ENCODE results near the gene LPAR5. TPM values are rescaled to one million over a fixed set of nuclear protein-coding genes. Genes with fewer than 3 reads are reported as not detected.

Gene LPAR5
- total RNA-seq, 1 experiment from 2014 or later: not detected

DNA sequence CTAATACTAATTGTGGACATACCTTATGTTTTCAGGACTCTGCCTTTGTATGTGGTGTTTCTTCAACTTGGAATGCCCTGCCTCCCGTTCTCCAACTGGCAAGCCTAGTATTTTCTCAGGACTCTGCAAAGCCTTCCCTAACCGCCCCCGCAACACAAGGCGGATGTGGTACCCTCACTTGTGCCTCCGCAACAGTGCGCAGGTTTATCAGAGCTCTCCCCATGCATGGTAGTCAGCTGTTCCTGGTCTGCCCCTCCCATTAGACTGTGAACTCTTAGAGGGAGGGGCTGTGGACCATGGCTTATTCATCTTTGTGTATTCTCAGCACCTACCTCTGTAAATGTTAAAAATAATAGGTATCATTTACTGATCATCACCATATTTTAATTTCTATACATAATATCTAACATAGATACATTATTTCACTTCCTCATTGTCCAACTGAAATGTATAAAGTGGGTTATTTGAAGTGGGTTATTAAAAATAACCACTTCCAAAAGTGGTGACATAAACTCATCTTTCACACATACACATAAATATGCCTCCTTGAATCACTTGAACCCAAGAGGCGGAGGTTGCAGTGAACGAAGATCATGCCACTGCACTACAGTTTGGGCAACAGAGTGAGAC, 9.0 kb downstream of the LPAR5 start:
- Histone ChIP-seq H3K36me3 (replicated peaks; ENCODE audit: control insufficient read depth, insufficient read depth, low read length) (no peaks in the 10 kb centered on the region), H3K27me3 (ENCODE audit: control insufficient read depth, insufficient read depth, low read length) (no peaks in the 10 kb centered on the region), H3K4me3 (ENCODE audit: insufficient read depth, low read depth, low read length) (no peak overlapping the region)
- no peak for DNase-seq

DNA sequence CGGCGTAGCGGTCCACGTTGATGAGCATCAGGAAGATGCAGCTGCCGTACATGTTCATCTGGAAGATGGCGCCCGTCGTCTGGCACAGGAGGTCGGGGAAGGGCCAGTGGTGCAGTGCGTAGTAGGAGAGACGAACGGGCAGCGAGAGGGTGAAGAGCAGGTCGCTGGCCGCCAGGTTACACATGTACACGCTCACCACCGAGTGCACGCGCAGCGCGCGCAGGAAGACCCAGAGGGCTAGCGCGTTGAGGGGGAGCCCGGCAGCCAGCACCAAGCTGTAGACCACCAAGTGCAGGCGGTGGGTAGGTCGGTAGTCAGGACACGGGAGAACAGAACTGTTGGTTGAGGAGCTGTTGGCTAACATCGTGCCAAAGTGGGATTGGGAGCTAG, 14.9 kb downstream of the LPAR5 start:
- no peaks in the 10 kb centered on the region for H3K36me3 ChIP-seq (replicated peaks; ENCODE audit: control insufficient read depth, insufficient read depth, low read length)
- no peak for DNase-seq
- no peak overlapping the region for H3K4me3 ChIP-seq (ENCODE audit: insufficient read depth, low read depth, low read length)
- H3K27me3 ChIP-seq (ENCODE audit: control insufficient read depth, insufficient read depth, low read length): peaks cover 17% of the 10 kb centered on the region

DNA sequence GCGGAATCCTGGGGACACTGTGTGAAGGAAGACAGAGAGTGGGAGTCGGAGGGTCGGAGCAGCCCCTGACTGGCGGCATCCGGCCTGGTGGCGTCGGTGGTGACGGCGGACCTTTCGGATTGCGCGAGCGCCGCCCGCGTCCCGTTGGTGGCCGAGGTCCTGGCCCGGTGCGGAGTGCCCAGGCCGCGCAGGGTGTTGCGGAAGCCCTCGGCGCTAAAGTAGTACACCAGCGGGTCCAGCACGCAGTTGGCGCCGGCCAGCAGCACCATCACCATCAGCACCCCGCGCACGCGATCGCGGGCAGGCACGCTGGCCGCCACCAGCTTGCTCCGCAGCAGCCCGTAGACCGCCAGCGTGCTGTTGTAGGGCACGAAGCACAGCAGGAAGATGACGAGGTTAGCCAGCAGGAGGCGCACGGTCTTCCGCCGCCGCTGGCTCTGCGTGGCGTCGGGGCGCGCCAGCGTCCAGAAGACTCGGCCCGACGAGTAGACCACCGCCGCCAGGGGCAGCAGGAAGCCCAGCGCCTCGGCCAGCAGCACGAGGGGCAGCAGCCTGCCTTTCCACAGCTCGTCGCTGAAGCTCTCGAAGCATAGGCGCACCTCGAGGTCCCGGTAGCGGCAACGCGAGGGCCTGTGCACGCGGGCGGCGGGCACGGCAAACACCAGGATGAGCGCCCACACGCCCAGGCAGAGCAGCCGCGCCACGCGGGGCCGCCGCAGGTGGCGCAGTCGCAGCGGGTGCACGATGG, 15.4 kb downstream of the LPAR5 start:
- Histone ChIP-seq H3K36me3 (replicated peaks; ENCODE audit: control insufficient read depth, insufficient read depth, low read length) (no peaks in the 10 kb centered on the region), H3K27me3 (ENCODE audit: control insufficient read depth, insufficient read depth, low read length) (peaks cover 17% of the 10 kb centered on the region), H3K4me3 (ENCODE audit: insufficient read depth, low read depth, low read length) (peak overlapping the region; percentile 37)
- DNase-seq: peak; percentile 93

DNA sequence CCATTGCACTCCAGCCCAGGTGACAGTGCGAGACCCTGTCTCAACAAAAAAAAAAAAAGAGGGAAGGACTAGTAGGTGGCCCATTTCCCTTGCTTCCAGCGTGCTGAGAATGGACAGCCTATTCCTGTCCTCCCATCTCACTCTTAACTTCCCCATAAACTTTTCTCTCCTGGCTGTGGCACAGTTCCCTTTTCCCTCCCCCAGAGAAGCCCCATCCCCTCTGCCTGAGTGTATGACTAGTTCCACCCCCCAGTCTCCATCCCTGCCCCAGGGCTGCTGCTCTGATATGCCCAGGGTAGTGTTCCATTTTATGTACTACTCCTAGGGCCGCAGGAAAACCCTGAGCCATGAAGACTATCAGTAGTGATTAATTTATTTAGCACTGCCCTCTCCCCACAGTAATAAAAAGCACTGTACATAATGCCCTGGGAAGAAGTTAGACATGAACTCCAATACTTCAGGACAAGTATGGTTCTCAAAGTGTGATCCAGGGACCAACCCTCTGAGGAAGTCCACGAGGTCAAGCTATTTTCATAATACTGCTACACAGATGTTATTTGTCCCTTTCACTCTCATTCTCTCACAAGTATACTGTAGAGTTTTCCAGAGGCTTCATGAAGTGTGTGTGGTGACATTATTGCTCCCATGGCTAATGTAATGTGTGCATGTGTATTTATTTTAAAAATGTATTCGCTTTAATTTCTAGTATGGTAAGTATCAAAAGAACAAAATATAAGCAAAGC, 17.1 kb downstream of the LPAR5 start:
- Histone ChIP-seq H3K4me3 (ENCODE audit: insufficient read depth, low read depth, low read length) (no peak overlapping the region), H3K36me3 (replicated peaks; ENCODE audit: control insufficient read depth, insufficient read depth, low read length) (no peaks in the 10 kb centered on the region), H3K27me3 (ENCODE audit: control insufficient read depth, insufficient read depth, low read length) (peaks cover 17% of the 10 kb centered on the region)
- no peak for DNase-seq

DNA sequence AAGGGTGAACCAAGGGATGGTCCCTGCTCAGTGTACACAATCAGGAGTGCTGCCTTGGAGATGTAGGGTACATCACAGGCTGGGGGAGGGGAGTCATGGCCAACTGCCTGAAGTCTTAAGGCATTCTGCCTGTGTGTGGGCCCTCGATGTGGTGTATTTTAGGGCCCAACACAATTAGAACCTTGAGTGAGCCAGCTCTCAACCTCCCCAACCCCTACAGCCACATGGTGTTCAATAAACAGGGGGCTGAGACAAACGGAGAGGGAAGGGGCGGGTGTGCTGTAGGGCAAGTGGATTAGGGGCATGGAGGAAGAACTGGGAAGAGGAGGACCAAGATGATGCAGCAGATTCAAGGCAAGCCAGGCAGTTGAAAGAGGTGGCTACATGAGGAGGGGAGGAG, 20.0 kb downstream of the LPAR5 start:
- no peak overlapping the region for H3K4me3 ChIP-seq (ENCODE audit: insufficient read depth, low read depth, low read length)
- peaks cover 12% of the 10 kb centered on the region for H3K27me3 ChIP-seq (ENCODE audit: control insufficient read depth, insufficient read depth, low read length)
- no peaks in the 10 kb centered on the region for H3K36me3 ChIP-seq (replicated peaks; ENCODE audit: control insufficient read depth, insufficient read depth, low read length)
- no peak for DNase-seq

DNA sequence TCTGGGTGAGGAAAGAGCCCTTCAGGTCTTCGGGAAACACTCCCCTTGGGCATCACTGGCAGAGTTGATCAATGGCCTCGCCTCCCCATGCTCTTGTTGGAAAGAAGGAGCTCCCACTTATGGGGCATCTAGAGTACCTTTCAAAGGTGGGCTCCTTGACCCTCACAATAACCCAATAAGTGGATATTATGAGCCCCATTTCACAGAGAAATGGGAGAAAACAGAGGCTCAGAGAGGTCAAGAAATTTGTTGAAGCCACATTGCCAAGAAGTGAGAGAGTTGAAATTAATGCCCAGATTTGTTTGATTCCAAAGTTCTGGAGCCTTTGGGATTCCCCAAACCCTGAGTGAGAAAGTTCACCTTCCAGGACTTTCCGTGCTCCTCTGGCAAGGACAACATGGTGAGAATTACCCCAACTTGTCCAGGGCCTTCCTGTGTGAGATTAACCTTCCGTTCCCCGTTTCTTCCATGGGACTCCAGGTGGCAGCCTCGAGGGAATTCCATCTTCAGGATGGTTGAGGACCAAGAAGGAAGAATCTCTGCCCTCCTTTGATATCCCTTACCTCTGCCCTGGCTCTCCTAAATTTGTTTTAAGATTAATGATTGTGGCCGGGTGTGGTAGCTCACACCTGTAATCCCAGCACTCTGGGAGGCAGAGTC, 21.1 kb downstream of the LPAR5 start:
- Histone ChIP-seq H3K4me3 (ENCODE audit: insufficient read depth, low read depth, low read length) (no peak overlapping the region; the same call in 1 of the 2 replicates), H3K36me3 (replicated peaks; ENCODE audit: control insufficient read depth, insufficient read depth, low read length) (no peaks in the 10 kb centered on the region), H3K27me3 (ENCODE audit: control insufficient read depth, insufficient read depth, low read length) (peaks cover 4% of the 10 kb centered on the region)
- DNase-seq: peak; percentile 59

DNA sequence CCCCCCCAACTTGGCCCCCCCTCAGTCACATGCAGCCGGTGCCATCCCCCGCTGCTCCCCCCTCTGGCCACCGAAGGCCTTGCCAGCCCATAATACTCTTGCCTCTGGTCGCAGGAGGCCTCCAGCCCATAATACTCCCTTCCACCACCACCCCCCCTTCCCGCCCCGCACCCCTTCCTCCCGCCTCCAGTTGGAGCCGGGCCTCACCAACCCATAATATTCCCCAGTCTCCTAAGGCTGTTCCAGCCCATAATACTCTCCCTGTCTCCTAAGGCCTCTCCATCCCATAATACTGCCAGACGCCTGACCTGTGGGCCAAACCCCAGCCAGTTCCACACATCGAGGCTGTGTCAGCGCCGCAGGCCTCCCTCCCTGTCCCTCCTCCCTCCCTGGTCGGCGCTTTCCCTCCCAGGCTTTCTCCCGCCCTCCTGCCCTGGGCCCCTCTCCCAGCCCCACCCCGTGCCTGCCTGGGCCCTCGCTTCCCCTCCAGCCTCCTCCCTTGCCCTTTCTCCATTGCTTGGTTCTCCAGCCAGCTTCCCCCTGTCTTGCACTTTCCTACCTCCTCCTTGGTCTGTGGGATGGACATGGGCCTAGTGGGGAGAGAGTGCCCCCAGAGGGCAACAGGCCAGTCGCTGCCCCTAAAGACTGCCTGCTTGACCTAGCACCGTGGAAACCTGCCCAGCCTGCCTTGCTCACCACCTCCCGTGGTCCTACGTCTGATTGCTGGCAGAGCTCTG, 21.8 kb downstream of the LPAR5 start:
- H3K27me3 ChIP-seq (ENCODE audit: control insufficient read depth, insufficient read depth, low read length): no peaks in the 10 kb centered on the region; the same call in 1 of the 2 replicates
- H3K36me3 ChIP-seq (replicated peaks; ENCODE audit: control insufficient read depth, insufficient read depth, low read length): no peaks in the 10 kb centered on the region
- peak overlapping the region; percentile 18 for H3K4me3 ChIP-seq (ENCODE audit: insufficient read depth, low read depth, low read length)
- peak; percentile 94 for DNase-seq

DNA sequence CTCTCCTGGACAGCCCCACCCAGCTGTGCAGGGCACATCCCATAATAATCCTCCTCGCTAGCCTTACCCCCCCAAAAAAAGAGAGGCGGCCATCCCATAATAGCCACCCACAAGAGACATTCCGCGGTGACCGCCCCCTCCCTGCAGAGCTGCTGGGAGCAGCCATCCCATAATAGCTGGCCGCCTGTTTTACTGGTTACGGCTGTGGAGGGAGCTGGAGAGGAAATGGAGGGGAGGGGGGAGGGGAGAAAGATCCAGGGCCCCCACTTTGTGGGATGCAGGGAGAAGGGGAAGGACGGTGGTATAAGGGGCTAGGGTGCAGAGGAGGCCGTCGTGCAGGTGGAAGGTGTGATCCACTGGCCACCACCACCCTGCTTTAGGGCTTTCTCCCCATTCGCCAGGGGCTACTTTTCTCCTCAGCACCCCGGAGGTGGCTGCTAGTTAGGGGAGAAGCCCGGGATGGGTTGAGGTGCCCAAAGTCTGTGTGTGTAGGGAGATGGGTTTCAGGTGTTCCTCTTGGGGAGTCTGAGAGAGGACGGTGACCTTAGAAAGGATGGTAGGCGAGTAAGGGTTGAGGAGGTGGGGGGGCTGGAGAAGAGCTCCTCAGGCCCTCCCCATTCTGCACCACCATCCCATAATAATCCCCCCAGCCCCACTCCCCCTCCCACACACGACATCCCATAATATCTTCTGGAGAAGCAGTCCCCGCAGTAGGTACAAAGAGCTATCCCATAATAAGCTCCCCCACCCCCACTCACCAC, 22.6 kb downstream of the LPAR5 start:
- Histone ChIP-seq H3K4me3 (ENCODE audit: insufficient read depth, low read depth, low read length) (peak overlapping the region; percentile 50), H3K27me3 (ENCODE audit: control insufficient read depth, insufficient read depth, low read length) (no peaks in the 10 kb centered on the region), H3K36me3 (replicated peaks; ENCODE audit: control insufficient read depth, insufficient read depth, low read length) (no peaks in the 10 kb centered on the region)
- peak; percentile 69 for DNase-seq

DNA sequence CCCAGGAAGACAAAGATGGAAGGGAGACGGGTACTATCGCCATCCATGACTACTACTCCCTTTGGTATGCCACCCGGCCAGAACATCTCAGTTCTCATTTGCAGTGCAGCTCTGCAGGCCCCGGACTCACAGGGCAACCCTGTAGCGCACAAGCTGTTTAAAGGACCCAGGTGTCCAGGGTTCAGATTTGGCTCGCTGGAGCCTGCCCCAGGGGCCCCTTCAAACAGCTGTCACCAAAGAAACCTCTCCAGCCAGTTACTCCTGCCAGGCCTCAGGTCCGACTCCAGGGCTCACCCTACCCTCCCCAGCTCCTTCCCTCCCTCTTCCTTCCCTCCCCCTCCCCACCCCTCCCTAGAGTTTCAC, 23.1 kb downstream of the LPAR5 start:
- Histone ChIP-seq H3K36me3 (replicated peaks; ENCODE audit: control insufficient read depth, insufficient read depth, low read length) (no peaks in the 10 kb centered on the region), H3K27me3 (ENCODE audit: control insufficient read depth, insufficient read depth, low read length) (no peaks in the 10 kb centered on the region), H3K4me3 (ENCODE audit: insufficient read depth, low read depth, low read length) (peak overlapping the region; percentile 50)
- no peak for DNase-seq

DNA sequence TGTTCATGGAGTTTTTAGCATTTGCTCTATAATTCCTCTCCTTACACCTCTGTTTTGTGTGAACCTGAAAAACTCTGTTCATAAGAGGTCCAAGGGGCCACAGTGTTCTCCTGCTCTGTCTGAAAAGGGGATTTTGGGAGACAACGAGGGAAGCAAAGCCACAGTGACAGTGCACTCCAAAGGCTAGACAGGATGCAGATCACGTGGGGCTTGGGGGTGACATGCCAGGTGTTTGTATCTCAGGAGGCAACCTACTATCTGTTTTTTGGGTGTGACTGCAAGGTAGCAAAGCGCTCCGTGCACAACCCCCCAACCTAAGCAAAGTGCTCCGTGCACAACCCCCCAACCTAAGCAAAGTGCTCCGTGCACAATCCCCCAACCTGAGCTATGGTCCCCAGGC, 23.5 kb downstream of the LPAR5 start:
- Histone ChIP-seq H3K27me3 (ENCODE audit: control insufficient read depth, insufficient read depth, low read length) (no peaks in the 10 kb centered on the region), H3K36me3 (replicated peaks; ENCODE audit: control insufficient read depth, insufficient read depth, low read length) (no peaks in the 10 kb centered on the region), H3K4me3 (ENCODE audit: insufficient read depth, low read depth, low read length) (peak overlapping the region; percentile 50; the same call in 1 of the 2 replicates)
- DNase-seq: no peak

DNA sequence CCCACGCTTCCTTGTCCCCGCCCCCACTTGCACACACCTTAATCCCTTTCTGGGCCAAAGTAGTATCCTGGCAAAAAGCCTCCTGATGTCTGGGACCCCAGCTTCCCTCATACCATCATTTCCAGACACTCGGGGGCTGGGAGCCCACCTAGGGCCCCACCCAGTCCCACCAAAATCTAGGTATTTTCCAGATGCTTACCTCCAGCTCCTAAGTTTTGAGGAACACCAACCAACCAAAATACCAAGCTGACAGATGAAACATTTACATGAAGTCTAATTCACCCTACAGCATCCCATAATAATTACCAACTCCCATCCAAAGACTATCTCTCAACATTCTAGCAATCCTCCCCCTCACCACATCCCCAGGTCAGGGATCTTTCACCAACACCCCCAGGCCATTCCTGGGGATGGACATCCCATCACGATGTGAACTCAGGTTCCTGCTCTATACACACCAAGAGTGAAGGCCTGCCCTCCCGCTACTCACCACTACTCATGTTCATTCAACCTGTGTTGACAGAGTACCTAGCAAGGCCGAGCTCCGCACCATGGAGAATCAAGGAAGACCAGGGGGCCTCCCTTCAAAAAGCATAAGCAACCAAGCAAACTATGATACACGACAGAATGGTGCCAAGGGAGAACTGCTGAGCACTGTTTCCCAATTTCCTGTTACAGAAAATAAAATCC, 27.0 kb downstream of the LPAR5 start:
- Histone ChIP-seq H3K4me3 (ENCODE audit: insufficient read depth, low read depth, low read length) (no peak overlapping the region), H3K36me3 (replicated peaks; ENCODE audit: control insufficient read depth, insufficient read depth, low read length) (peaks cover 4% of the 10 kb centered on the region), H3K27me3 (ENCODE audit: control insufficient read depth, insufficient read depth, low read length) (no peaks in the 10 kb centered on the region)
- no peak for DNase-seq

DNA sequence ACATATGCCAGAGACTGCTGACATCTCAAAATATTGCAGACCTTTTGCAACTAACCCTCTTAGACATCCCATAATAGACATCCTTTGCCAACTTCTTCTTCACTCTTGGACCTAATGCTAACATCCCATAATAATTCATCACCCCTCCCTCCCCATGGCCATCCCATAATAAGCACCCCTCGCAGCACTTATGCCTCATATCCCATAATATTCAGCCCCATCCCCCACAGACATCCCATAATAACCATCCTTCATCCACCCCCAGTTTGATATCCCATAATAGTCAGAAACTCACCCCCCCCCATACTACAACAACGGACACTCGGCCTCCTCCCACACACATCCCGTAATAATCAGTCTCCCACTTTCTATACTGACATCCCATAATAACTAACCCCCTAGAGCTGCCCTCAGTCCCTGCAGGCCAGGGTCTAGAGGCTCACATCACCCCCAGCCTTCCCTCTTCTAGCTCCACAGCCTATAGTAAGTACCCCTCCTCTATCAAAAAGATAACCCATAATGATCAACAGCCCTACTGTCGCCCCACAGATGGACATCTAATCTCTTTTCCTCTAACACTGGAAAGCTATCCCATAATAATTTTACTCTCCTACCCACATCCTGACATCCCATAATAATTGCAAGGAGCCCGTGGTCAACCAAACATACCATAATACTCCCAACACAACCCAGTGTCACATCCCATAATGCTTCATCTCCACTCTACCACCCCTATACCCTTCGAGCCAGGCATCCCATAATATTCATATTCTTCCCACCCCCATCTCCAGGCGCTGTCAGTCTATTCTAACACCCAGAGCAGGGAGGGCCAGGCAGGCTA, 27.8 kb downstream of the LPAR5 start:
- peak; percentile 66 for DNase-seq
- no peak overlapping the region for H3K4me3 ChIP-seq (ENCODE audit: insufficient read depth, low read depth, low read length)
- H3K36me3 ChIP-seq (replicated peaks; ENCODE audit: control insufficient read depth, insufficient read depth, low read length): peaks cover 6% of the 10 kb centered on the region
- H3K27me3 ChIP-seq (ENCODE audit: control insufficient read depth, insufficient read depth, low read length): no peaks in the 10 kb centered on the region
